ENCODE measurements around the gene SDR42E1.
"Not testable (repeated sequence)": the region's sequence is repeated elsewhere in the genome, so short reads cannot be mapped to it uniquely, and the experiment has no call there.

The SDR42E1 gene

GRCh38 chr16:82005027-82005830 is 6.0 kb downstream of the SDR42E1 start:
- no peak for DNase-seq (ENCODE audit: extremely low read depth in 1 of 2, low read depth in 1 of 2)

- no peak for DNase-seq (ENCODE audit: extremely low read depth in 1 of 2, low read depth in 1 of 2)
These were observed 6.7 kb downstream of the SDR42E1 start for GRCh38 chr16:82004601-82005000.

- DNase-seq (ENCODE audit: extremely low read depth in 1 of 2, low read depth in 1 of 2), result no peak
These were observed 8.4 kb downstream of the SDR42E1 start for GRCh38 chr16:82002831-82003230.

GRCh38 chr16:81997738-81998137 is 13.5 kb downstream of the SDR42E1 start:
- DNase-seq (ENCODE audit: extremely low read depth in 1 of 2, low read depth in 1 of 2), result no peak

- no peak for DNase-seq (ENCODE audit: extremely low read depth in 1 of 2, low read depth in 1 of 2)
These were observed 14.4 kb downstream of the SDR42E1 start for GRCh38 chr16:81996664-81997509.

GRCh38 chr16:81995651-81996050 is 15.6 kb downstream of the SDR42E1 start:
- DNase-seq (ENCODE audit: extremely low read depth in 1 of 2, low read depth in 1 of 2), result no peak

- DNase-seq (ENCODE audit: extremely low read depth in 1 of 2, low read depth in 1 of 2), result no peak
These were observed 16.8 kb downstream of the SDR42E1 start for GRCh38 chr16:81994485-81994884.

GRCh38 chr16:81992859-81993258 is 18.4 kb downstream of the SDR42E1 start:
- no peak for DNase-seq (ENCODE audit: extremely low read depth in 1 of 2, low read depth in 1 of 2)

- DNase-seq (ENCODE audit: extremely low read depth in 1 of 2, low read depth in 1 of 2), result no peak
These were observed 23.6 kb downstream of the SDR42E1 start for GRCh38 chr16:81987706-81988105.

GRCh38 chr16:81987121-81987520 is 24.1 kb downstream of the SDR42E1 start:
- no peak for DNase-seq (ENCODE audit: extremely low read depth in 1 of 2, low read depth in 1 of 2)

GRCh38 chr16:81977335-81977942 is 33.8 kb downstream of the SDR42E1 start:
- not testable (repeated sequence) for DNase-seq (ENCODE audit: extremely low read depth in 1 of 2, low read depth in 1 of 2)

- no peak for DNase-seq (ENCODE audit: extremely low read depth in 1 of 2, low read depth in 1 of 2)
These were observed 35.6 kb downstream of the SDR42E1 start for GRCh38 chr16:81975637-81976036.

GRCh38 chr16:81973737-81974136 is 37.5 kb downstream of the SDR42E1 start:
- no peak for DNase-seq (ENCODE audit: extremely low read depth in 1 of 2, low read depth in 1 of 2)

GRCh38 chr16:81971853-81972252 is 39.4 kb downstream of the SDR42E1 start:
- DNase-seq (ENCODE audit: extremely low read depth in 1 of 2, low read depth in 1 of 2), result no peak

- DNase-seq (ENCODE audit: extremely low read depth in 1 of 2, low read depth in 1 of 2), result no peak
These were observed 43.9 kb downstream of the SDR42E1 start for GRCh38 chr16:81967358-81967757.

GRCh38 chr16:81964808-81965207 is 46.5 kb downstream of the SDR42E1 start:
- no peak for DNase-seq (ENCODE audit: extremely low read depth in 1 of 2, low read depth in 1 of 2)

- DNase-seq (ENCODE audit: extremely low read depth in 1 of 2, low read depth in 1 of 2), result no peak
These were observed 54.9 kb downstream of the SDR42E1 start for GRCh38 chr16:81956213-81956948.

- DNase-seq (ENCODE audit: extremely low read depth in 1 of 2, low read depth in 1 of 2), result no peak
These were observed 59.7 kb downstream of the SDR42E1 start for GRCh38 chr16:81951564-81951963.

- no peak for DNase-seq (ENCODE audit: extremely low read depth in 1 of 2, low read depth in 1 of 2)
These were observed 65.1 kb downstream of the SDR42E1 start for GRCh38 chr16:81946206-81946605.

GRCh38 chr16:81945665-81946064 is 65.6 kb downstream of the SDR42E1 start:
- no peak for DNase-seq (ENCODE audit: extremely low read depth in 1 of 2, low read depth in 1 of 2)
